ENCODE measurements around the gene HSPA4L.

HSPA4L gene

DNA sequence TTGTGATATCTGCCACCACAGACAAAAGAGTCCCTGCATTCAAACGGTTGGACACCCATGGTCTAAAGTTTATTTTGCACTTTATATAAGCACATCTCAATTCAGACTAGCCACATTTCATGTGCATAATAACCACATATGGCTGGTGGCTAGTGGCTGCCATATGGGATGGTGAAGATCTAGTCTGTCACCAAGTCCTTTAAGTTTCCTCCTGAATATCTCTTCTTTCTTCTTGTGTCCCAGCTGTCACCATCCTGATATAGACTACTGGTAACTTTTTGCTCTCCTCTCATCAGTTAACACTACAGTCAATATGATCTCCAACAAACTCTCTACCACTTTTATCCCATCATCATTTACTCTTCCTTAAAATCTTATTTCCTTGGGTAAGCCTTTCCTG lies 9.3 kb downstream of the HSPA4L start:
- Histone ChIP-seq H3K36me3 (ENCODE audit: control insufficient read depth, insufficient read depth, low read length, severe bottlenecking) (no peaks in the 10 kb centered on the region), H3K4me1 (ENCODE audit: control insufficient read depth, insufficient read depth, low read length) (no peaks in the 10 kb centered on the region), H3K9ac (ENCODE audit: low read length) (no peak overlapping the region), H3K9me3 (ENCODE audit: control insufficient read depth, low read length) (no peaks in the 10 kb centered on the region), H3K27me3 (replicated peaks; ENCODE audit: control insufficient read depth, insufficient read depth, low read length) (no peaks in the 10 kb centered on the region), H3K4me3 (ENCODE audit: low read length) (no peak overlapping the region)
- no peak for DNase-seq (ENCODE audit: low read depth)

DNA sequence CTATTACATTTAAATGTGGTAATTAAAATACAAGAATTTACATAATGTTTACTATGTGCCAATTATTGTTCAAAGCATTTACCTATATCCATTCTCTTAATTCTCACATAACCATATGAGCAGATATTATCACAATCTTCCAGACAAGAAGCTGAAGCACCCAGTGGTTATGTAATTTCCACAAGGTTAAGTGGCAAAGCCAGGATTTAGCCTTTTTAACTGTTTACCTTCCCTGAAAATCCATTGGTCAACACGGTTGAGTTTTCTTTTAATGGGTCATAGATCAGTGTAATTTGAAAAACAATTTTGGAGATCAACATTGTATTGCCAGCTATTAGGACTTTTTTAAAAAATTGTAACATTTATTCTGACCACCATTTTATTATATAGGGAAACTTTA lies 11.4 kb downstream of the HSPA4L start:
- Histone ChIP-seq H3K4me3 (ENCODE audit: low read length) (no peak overlapping the region), H3K9ac (ENCODE audit: low read length) (no peak overlapping the region), H3K36me3 (ENCODE audit: control insufficient read depth, insufficient read depth, low read length, severe bottlenecking) (no peaks in the 10 kb centered on the region), H3K4me1 (ENCODE audit: control insufficient read depth, insufficient read depth, low read length) (no peaks in the 10 kb centered on the region), H3K9me3 (ENCODE audit: control insufficient read depth, low read length) (no peaks in the 10 kb centered on the region), H3K27me3 (replicated peaks; ENCODE audit: control insufficient read depth, insufficient read depth, low read length) (no peaks in the 10 kb centered on the region)
- no peak for DNase-seq (ENCODE audit: low read depth)

DNA sequence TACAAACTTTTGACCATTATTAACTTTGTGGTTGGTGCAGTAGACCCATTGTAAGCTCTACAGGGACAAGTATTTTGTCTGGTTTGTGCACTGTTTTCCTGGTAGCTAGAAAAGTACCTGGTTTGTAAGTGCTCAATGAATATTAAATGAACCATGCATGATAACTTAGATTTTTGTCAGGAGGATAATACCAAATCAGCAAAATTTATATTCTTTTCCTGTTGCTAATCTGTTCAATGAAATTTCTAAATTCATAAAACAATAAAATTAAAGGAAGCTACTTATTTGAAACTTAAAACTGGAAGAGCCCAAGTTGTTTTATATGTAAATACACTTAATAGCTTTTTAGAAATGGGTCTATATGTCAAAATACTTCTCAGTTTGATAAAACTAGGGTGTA lies 17.6 kb downstream of the HSPA4L start:
- H3K36me3 ChIP-seq (ENCODE audit: control insufficient read depth, insufficient read depth, low read length, severe bottlenecking) = no peaks in the 10 kb centered on the region

DNA sequence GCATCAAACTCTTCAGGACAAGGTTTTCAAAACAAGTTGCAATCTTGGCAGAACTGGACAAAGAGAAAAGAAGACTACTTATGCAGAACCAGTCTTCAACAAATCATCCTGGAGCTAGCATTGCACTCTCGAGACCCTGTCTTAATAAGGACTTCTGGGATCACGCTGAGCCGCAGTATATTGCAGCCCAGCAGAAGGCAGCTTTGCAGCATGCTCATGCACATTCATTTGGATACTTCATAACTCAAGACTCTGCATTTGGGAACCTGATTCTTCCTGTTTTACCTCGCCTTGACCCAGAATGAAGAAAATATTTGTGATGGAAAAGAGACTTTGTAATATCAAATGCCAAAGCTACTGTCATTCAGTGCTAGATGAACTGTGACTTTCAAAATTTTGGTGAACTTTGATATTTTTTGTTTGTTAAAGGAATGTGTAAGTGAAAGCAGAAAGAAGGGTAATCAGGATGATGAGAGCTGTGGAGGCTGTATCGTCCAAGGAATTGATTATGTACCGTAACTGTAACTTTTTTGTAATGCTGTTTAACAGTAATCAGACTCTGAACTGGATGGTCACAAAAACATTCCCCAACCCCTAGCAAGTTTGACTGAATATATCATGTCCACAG lies 27.2 kb downstream of the HSPA4L start:
- DNase-seq (ENCODE audit: low read depth) = no peak
- H3K9me3 ChIP-seq (ENCODE audit: control insufficient read depth, low read length) = no peaks in the 10 kb centered on the region
- H3K36me3 ChIP-seq (ENCODE audit: control insufficient read depth, insufficient read depth, low read length, severe bottlenecking) = no peaks in the 10 kb centered on the region
- H3K9ac ChIP-seq (ENCODE audit: low read length) = no peak overlapping the region
- no peaks in the 10 kb centered on the region for H3K27me3 ChIP-seq (replicated peaks; ENCODE audit: control insufficient read depth, insufficient read depth, low read length)
- H3K4me3 ChIP-seq (ENCODE audit: low read length) = no peak overlapping the region
- H3K4me1 ChIP-seq (ENCODE audit: control insufficient read depth, insufficient read depth, low read length) = no peaks in the 10 kb centered on the region

More for the DNA sequence above, 17.6 kb downstream of the HSPA4L start:
- Histone ChIP-seq H3K4me1 (ENCODE audit: control insufficient read depth, insufficient read depth, low read length) (no peaks in the 10 kb centered on the region), H3K27me3 (replicated peaks; ENCODE audit: control insufficient read depth, insufficient read depth, low read length) (no peaks in the 10 kb centered on the region), H3K9ac (ENCODE audit: low read length) (no peak overlapping the region), H3K9me3 (ENCODE audit: control insufficient read depth, low read length) (no peaks in the 10 kb centered on the region), H3K4me3 (ENCODE audit: low read length) (no peak overlapping the region)
- DNase-seq (ENCODE audit: low read depth) = no peak

DNA sequence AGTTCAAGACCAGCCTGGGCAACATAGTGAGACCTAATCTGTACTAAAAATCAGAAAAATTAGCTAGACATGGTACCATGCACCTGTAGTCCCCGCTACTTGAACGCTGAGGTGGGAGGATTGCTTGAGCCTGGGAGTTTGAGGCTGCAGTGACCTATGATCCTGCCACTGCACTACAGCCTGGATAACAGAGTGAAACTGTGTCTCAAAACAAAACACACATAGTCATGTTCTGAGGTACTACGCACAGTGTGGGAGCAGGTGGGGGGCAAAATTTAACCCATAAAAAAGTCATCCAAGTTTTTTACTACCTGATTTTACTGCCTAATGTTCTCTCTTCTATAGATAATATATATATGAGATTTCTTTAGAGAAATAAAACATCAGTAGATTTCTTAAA lies 28.4 kb downstream of the HSPA4L start:
- no peak overlapping the region for H3K4me3 ChIP-seq (ENCODE audit: low read length)
- no peaks in the 10 kb centered on the region for H3K9me3 ChIP-seq (ENCODE audit: control insufficient read depth, low read length)
- no peaks in the 10 kb centered on the region for H3K4me1 ChIP-seq (ENCODE audit: control insufficient read depth, insufficient read depth, low read length)
- no peaks in the 10 kb centered on the region for H3K27me3 ChIP-seq (replicated peaks; ENCODE audit: control insufficient read depth, insufficient read depth, low read length)
- no peak overlapping the region for H3K9ac ChIP-seq (ENCODE audit: low read length)
- DNase-seq (ENCODE audit: low read depth) = no peak
- H3K36me3 ChIP-seq (ENCODE audit: control insufficient read depth, insufficient read depth, low read length, severe bottlenecking) = no peaks in the 10 kb centered on the region

DNA sequence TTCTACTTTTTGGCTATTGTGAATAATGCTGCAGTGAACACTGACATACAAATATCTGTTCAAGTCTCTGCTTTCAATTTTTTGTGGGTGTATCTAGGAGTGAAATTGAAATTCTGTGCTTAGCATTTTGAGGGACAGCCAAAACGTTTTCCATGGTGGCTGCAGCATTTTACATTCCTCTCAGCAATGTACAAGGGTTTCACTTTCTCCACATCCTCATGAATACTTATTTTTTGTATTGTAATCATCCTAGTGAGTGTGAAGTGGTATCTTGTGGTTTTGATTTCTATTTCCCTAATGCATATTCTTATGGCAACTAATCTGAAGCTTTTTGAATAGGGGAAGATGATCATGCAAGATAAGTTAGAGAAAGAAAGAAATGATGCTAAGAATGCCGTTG lies 40.3 kb downstream of the HSPA4L start:
- no peak overlapping the region for H3K9ac ChIP-seq (ENCODE audit: low read length)
- DNase-seq (ENCODE audit: low read depth) = no peak
- H3K9me3 ChIP-seq (ENCODE audit: control insufficient read depth, low read length) = no peaks in the 10 kb centered on the region
- no peaks in the 10 kb centered on the region for H3K27me3 ChIP-seq (replicated peaks; ENCODE audit: control insufficient read depth, insufficient read depth, low read length)
- no peaks in the 10 kb centered on the region for H3K36me3 ChIP-seq (ENCODE audit: control insufficient read depth, insufficient read depth, low read length, severe bottlenecking)
- no peaks in the 10 kb centered on the region for H3K4me1 ChIP-seq (ENCODE audit: control insufficient read depth, insufficient read depth, low read length)
- H3K4me3 ChIP-seq (ENCODE audit: low read length) = no peak overlapping the region

DNA sequence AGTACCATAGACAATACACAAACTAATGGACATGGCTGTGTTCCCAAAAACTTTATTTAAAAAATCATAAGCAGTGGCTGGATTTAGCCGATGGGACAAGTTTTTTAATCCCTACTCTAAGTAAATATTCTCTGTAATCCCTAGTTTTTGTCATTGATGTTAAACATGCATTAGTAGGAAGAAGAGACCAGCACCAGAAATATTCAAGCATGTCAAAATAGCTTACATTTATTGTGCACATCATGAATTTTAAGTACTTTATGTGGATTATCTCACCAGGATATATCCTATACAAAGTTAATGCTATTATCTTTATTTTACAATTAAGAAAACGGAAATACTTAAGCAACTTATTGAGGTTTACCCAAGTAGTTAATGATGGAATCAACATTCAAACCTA lies 46.0 kb downstream of the HSPA4L start:
- no peak overlapping the region for H3K4me3 ChIP-seq (ENCODE audit: low read length)
- DNase-seq (ENCODE audit: low read depth) = no peak
- H3K9ac ChIP-seq (ENCODE audit: low read length) = no peak overlapping the region
- H3K4me1 ChIP-seq (ENCODE audit: control insufficient read depth, insufficient read depth, low read length) = no peaks in the 10 kb centered on the region
- H3K27me3 ChIP-seq (replicated peaks; ENCODE audit: control insufficient read depth, insufficient read depth, low read length) = no peaks in the 10 kb centered on the region
- no peaks in the 10 kb centered on the region for H3K36me3 ChIP-seq (ENCODE audit: control insufficient read depth, insufficient read depth, low read length, severe bottlenecking)
- no peaks in the 10 kb centered on the region for H3K9me3 ChIP-seq (ENCODE audit: control insufficient read depth, low read length)

DNA sequence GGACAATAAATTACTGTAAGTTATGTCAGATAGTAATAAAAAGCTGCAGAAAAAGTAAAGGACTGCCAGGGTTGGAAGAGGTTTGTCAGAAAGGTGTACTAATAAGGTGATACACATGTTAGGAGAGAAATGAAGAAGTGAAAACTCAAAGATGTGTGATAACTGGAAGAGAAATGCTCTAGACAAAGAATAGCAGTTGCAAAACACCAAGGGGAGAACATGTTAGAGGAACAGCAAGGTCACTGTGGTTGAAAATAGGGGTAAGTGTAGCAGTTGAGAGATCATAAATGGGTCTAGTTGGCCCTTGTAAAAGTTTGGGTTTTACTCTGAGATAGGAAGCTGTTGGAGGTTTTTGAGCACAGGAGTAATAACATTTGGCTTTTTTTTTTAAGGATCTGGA lies 46.9 kb downstream of the HSPA4L start:
- no peak for DNase-seq (ENCODE audit: low read depth)
- Histone ChIP-seq H3K36me3 (ENCODE audit: control insufficient read depth, insufficient read depth, low read length, severe bottlenecking) (no peaks in the 10 kb centered on the region), H3K27me3 (replicated peaks; ENCODE audit: control insufficient read depth, insufficient read depth, low read length) (no peaks in the 10 kb centered on the region), H3K9ac (ENCODE audit: low read length) (no peak overlapping the region), H3K9me3 (ENCODE audit: control insufficient read depth, low read length) (no peaks in the 10 kb centered on the region), H3K4me1 (ENCODE audit: control insufficient read depth, insufficient read depth, low read length) (no peaks in the 10 kb centered on the region), H3K4me3 (ENCODE audit: low read length) (no peak overlapping the region)

DNA sequence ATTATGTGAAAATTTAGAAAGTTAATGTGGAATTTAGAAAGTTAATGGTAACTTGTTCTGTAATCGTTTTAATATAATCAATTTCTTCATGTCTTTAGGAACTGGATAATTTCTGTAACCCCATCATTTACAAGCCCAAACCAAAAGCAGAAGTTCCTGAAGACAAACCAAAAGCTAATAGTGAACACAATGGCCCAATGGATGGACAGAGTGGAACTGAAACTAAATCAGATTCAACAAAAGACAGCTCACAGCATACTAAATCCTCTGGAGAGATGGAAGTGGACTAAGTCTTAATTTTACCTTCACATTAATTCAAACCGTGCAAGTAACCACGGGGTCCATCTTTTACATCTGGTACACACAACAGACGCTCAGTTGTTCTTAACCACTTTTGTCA lies 50.5 kb downstream of the HSPA4L start:
- no peak for DNase-seq (ENCODE audit: low read depth)
- Histone ChIP-seq H3K4me1 (ENCODE audit: control insufficient read depth, insufficient read depth, low read length) (no peaks in the 10 kb centered on the region), H3K9ac (ENCODE audit: low read length) (no peak overlapping the region), H3K27me3 (replicated peaks; ENCODE audit: control insufficient read depth, insufficient read depth, low read length) (no peaks in the 10 kb centered on the region), H3K36me3 (ENCODE audit: control insufficient read depth, insufficient read depth, low read length, severe bottlenecking) (no peaks in the 10 kb centered on the region), H3K4me3 (ENCODE audit: low read length) (no peak overlapping the region), H3K9me3 (ENCODE audit: control insufficient read depth, low read length) (no peaks in the 10 kb centered on the region)

DNA sequence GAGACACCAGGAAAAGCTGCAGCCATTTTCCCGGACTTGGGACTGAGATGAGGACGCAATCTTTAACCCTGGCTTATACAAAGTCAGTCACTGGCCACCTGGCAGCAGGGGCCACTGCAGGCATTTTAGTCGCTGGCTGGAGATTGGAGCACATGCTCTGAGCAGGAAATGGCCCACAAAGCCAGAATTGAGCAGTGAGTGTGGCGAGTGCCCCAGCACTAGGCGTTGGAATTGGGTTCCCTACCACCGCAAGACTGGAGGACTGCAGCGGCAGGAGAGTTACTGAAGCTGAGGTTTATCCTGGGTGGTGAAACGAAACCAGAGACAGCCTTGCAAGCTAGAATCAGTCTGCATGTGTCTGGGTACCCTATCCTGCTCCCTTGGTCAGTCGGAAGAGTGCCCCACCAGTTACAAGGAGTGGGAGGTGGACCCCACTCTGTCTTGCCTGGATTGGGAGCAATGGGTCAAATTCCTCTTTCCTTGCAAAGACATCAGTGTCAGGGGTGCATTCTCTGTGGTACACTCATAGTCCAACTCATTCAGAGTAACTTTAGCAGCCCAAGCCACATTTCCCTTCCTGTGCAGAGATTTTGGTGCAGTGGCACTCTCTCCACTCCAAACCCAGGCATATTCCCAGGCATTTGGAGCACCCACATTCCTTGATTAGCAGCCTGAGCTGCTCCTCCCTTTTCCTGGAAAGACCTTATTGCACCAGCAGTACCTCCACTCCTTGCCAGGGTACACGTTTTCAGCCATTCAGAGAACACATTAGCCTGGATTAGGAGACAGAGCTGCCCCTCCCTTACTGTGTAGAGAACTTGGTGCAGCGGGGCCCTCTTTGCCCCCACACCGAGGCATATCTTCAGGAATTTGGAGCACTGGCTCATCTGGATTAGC lies 61.8 kb downstream of the HSPA4L start:
- Histone ChIP-seq H3K4me1 (ENCODE audit: control insufficient read depth, insufficient read depth, low read length) (no peaks in the 10 kb centered on the region), H3K9me3 (ENCODE audit: control insufficient read depth, low read length) (peaks cover 18% of the 10 kb centered on the region), H3K9ac (ENCODE audit: low read length) (no peak overlapping the region), H3K36me3 (ENCODE audit: control insufficient read depth, insufficient read depth, low read length, severe bottlenecking) (no peaks in the 10 kb centered on the region), H3K27me3 (replicated peaks; ENCODE audit: control insufficient read depth, insufficient read depth, low read length) (no peaks in the 10 kb centered on the region), H3K4me3 (ENCODE audit: low read length) (no peak overlapping the region)
- no peak for DNase-seq (ENCODE audit: low read depth)

DNA sequence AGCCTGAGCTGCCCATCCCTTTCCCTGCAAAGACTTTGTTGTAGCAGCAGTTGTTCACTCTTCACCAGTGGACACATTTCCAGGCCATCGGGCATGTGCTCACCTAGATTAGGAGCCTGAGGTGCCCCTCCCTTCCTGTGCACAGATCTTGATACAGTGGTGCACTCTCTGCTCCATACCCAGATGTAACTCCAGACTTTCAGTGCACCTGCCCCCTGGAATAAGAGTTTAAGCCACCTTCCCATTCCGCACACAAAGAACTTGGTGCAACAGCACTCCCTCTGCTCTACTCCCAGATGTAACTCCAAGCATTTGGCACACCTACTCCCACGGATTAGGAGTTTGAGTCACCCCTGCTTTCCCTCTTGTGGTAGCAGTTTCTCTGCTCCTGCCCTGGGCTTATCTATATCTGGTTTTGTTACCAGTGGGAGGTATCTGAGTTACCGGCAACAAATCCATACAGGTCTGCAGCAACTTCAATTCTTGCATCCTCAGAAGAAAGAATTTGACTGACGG lies 62.5 kb downstream of the HSPA4L start:
- Histone ChIP-seq H3K9ac (ENCODE audit: low read length) (no peak overlapping the region), H3K4me1 (ENCODE audit: control insufficient read depth, insufficient read depth, low read length) (no peaks in the 10 kb centered on the region), H3K9me3 (ENCODE audit: control insufficient read depth, low read length) (peaks cover 25% of the 10 kb centered on the region), H3K36me3 (ENCODE audit: control insufficient read depth, insufficient read depth, low read length, severe bottlenecking) (no peaks in the 10 kb centered on the region), H3K27me3 (replicated peaks; ENCODE audit: control insufficient read depth, insufficient read depth, low read length) (no peaks in the 10 kb centered on the region), H3K4me3 (ENCODE audit: low read length) (no peak overlapping the region)
- DNase-seq (ENCODE audit: low read depth) = no peak

All from adipocyte (in vitro differentiated cells).